Measurements from ENCODE around the gene NPLOC4.

NPLOC4 gene

GRCh38 chr17:81582749-81583148 lies 54.2 kb downstream of the NPLOC4 start:
- no peak for DNase-seq

- no peak for DNase-seq
Observed at GRCh38 chr17:81582341-81582740, 54.6 kb downstream of the NPLOC4 start.

DNA sequence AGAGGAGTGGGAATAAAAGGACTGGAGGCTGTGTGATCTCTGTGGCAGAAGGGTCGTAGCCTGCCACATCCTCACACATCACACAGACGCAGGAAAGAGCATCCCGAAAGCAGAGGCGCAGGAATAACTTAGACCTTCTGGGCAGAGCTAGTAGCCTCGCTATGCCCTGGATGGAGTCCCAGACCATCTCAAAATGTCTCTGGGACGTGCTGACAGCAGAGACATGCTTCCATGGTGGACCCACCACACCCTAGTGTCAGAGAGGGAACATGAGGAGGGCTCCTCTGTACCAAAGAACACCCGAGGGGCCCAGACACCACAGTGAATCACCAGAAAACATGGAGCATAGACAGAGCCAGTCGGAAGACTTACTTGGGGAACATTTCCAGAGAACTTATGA lies 55.2 kb downstream of the NPLOC4 start:
- no peak for DNase-seq

DNA sequence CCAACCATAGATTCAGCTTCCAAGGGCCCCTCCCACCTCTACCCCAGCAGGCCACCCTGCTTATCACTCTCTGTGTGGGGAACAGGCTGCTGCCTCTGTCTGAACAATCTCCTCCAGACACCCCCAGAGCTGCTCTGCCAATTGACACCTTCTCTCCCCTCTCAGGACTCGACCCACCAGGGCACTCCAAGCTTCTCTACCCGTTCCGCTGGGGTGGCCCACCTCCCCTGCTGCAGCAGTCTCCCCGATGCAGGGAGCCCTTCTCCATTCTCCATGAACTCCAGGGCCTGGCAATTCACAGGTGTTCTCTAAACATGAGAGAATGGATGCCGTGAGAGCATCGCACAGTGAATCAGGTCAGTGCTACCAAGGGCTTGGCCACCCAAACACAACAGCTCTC lies 56.4 kb downstream of the NPLOC4 start:
- DNase-seq, result no peak

- DNase-seq, result no peak
Observed at GRCh38 chr17:81579821-81580321, 57.0 kb downstream of the NPLOC4 start.

GRCh38 chr17:81579298-81579697 lies 57.6 kb downstream of the NPLOC4 start:
- no peak for DNase-seq

- DNase-seq, result no peak
Observed at GRCh38 chr17:81578561-81579225, 58.2 kb downstream of the NPLOC4 start.

- no peak for DNase-seq
Observed at GRCh38 chr17:81578038-81578441, 58.9 kb downstream of the NPLOC4 start.

GRCh38 chr17:81577278-81578000 lies 59.5 kb downstream of the NPLOC4 start:
- DNase-seq, result no peak

DNA sequence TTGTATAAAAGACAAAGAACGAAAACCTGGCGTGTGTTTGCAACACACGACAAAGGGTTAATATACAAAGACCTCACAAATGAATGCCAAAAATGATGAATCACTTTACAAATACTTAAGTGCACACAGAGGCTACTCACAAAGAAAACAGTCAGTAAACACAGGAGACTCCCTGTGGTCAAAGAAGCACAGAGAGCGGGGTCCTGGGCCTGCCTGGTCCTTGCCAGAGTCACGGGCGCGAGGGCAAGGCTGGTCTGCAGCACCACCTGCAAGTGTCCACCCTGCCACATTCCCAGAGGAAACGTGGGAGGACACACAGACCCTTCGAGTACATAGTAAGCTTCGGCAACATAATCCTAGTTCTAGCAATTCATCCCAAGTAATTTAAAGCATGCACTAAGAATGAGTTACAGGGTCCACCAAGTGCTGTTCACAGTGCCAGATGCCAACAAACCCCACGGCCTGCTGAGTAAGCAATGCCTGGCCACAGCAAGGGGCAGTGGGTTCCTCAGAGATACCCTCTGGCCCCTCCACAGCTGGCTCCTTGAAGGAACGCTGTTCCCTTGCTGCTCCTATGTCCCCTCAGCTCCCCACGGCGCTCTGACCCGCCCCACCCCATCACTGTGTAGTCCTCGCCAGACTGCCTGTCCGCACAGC lies 60.2 kb downstream of the NPLOC4 start:
- no peak for DNase-seq

DNA sequence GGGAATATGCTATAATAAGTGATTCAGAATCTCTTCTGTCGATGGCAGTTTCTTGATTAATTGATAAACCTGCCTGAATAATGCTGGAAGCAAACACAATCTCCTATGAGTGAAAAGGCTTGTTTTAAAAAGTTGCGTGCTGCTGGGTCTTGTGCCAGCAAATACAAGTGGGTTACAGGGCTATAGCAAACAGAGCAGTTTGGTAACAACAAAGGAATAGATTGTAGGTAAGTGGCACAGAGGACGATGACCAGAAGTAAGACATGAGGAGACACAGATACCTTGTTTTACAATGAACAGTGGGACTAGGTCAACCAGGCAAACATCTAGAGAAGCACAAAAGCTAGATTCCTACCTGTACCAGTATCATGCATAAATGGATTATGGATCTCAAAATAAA lies 61.1 kb downstream of the NPLOC4 start:
- DNase-seq, result no peak

GRCh38 chr17:81574643-81574956 lies 62.3 kb downstream of the NPLOC4 start:
- DNase-seq, result no peak

- no peak for DNase-seq
Observed at GRCh38 chr17:81573794-81574642, 62.9 kb downstream of the NPLOC4 start.

DNA sequence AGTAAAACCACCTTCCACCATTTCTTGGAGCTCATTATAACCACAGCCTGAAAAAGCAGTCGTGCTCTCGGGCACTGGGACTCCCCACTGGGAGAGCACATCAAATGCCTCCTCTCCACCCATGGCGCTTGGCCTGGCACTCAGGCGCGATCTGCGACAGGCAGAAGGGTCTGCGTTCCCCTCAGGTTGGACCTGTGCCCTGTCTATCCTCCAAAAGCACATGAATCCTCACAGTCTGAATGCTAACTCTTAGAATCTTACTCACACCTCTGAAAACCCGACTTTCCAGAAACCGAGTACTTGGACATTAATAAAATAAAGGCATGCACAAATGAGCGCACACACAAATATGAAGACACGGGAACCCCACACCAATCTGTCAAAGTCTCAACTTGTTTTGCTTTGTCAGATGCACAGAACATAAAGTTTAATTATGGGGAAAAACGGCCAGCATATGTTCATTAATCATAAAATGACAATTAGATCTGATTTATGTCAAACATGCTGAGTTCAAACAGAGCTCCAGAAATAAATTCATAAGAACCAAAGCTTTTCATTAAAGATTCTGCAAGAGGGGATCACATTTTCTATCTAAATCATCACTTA lies 64.2 kb downstream of the NPLOC4 start:
- no peak for DNase-seq

DNA sequence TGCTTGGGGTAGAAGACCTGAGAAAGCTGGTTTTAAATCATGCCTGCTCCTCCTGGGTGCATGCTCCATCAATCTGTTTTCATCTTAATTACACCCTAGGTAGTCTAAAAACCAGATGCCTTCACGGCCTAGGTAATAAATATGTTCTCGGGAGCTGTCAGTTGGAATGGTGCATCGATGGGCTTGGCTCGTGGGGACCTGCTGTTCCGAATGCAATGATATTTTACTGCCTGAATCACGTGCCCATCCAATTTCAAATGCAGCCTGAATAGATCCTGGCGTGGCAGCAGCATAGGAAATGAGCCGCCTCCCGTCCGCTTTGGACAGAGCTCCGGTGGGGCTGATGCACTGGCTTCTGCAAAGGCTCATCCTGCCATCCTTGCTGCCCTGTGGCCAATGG lies 65.9 kb downstream of the NPLOC4 start:
- DNase-seq, result no peak

DNA sequence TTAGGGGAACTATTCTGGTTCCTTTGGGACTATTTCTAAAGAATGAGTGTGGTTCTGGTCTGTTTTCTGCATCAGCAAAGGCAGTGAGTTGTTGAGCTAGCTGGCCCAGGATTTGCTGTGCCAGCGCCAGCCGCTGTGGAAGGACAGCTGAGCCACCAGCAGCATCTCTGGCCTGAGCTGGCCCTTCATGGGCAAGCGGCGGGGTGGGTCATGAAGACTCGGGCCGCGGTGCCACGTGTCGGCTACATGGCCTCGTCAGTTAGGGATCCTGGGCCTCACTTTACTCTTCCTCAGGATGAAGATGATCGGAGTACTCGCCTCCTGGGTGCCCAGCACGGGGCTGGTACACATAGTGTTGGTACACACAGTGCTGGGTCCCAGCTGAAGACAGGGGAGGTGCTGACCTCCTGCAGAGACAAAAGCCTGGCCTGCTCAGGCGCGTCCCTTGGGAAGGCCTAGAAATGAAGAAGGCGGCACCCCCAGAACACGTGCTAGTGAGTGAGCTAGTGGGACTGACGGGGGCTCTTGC lies 66.9 kb downstream of the NPLOC4 start:
- DNase-seq, result no peak

GRCh38 chr17:81568416-81568815 lies 68.5 kb downstream of the NPLOC4 start:
- DNase-seq, result no peak

- no peak for DNase-seq
Observed at GRCh38 chr17:81567191-81567590, 69.7 kb downstream of the NPLOC4 start.

DNA sequence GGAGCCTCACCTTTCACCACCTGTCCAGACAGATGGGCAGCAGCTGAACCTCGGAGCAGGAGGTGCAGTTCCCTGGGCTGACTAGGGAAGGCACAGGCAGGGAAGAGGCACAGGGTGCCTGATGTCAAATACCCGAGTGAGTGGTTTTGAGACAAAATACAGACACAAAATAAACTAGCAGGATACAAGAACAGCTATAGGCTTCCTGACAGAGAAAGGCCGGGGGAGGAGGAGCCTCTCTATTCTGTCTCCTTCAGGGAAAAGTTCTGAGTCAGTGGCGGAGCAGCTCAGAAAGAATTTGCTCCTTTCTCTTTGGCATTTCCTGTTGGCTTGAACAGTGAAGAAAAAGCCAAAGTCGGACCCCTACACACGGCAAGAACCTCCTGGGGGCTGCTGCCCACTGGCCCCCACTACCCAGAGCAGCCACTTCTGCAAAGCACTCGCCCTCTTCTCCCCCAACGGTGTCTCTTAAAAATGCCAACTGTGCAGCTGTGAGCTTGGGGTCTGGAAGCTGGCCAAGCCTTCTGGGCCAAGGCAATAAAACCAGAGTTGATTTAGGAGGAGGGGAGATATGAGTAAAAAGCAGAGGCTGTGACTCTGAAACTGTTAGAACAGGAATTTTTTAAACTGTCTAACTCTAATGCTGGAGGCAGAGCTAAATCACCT lies 70.3 kb downstream of the NPLOC4 start:
- no peak for DNase-seq

- no peak for DNase-seq
Observed at GRCh38 chr17:81565231-81565630, 71.7 kb downstream of the NPLOC4 start.

DNA sequence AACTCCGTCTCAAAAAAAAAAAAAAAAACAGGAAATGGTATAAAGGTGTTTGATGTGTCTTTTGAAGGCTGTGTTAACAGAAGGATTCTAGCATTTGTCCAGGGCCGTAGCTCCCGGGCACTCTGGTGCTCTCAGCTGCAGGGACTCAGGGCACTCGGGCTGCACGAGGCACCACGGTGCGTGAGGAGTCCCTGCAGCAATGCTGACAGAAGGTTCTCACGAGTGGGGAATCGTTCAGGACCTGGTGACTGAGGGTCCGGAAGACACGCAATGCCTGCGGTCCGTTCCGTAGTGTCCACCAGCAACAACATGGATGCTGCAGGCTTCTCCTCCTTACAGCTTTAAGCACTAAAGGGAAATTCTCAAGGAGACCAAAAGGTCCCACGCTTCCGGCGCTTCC lies 72.1 kb downstream of the NPLOC4 start:
- DNase-seq, result no peak
